CD14-positive monocyte (primary cell): ENCODE results near the gene EEIG1. TPM values are rescaled to one million over a fixed set of nuclear protein-coding genes. Genes with fewer than 3 reads are reported as not detected.
A peak's percentile ranks its signal among the peaks of the same experiment; 100 is the strongest.

Experiments used
- DNase-seq, 3 donors: peaks; one replicate each; pipeline ENCODE4 v3.0.0-alpha.2; 2011 to 2022
- H2AFZ ChIP-seq: 2 replicates; pipeline ENCODE4 v1.6.0; 2012; ENCODE audit warnings: mild to moderate bottlenecking, low read depth, low read length, inconsistent platforms; ENCODE audit not compliant: insufficient read depth, poor library complexity, severe bottlenecking
- H3K27ac ChIP-seq, 2 donors: 1 replicate in 1 of 2; 2 replicates in 1 of 2; pipeline ENCODE4 v1.5.1; 2012 to 2013; ENCODE audit warnings: low read length in 2 of 2, control low read depth in 1 of 2, inconsistent platforms in 1 of 2, low read depth in 1 of 2, mild to moderate bottlenecking in 1 of 2
- H3K27me3 ChIP-seq, 2 donors: one replicate each; pipeline versions ENCODE4 v1.6.0 to v1.6.1; 2011 to 2013; ENCODE audit warnings: low read length in 2 of 2; ENCODE audit not compliant: control insufficient read depth in 2 of 2, insufficient read depth in 2 of 2
- H3K36me3 ChIP-seq, 2 donors: replicated peaks in 1 of 2; 1 replicate in 1 of 2; 2 replicates in 1 of 2; pipeline versions ENCODE4 v1.5.1 to v1.6.1; 2012 to 2013; ENCODE audit warnings: low read length in 2 of 2, control low read depth in 1 of 2, inconsistent platforms in 1 of 2, mild to moderate bottlenecking in 1 of 2; ENCODE audit not compliant: insufficient read depth in 2 of 2, control insufficient read depth in 1 of 2
- H3K4me1 ChIP-seq, 2 donors: 1 replicate in 1 of 2; 2 replicates in 1 of 2; pipeline versions ENCODE4 v1.5.1 to v1.6.1; 2012 to 2013; ENCODE audit warnings: low read length in 2 of 2, control low read depth in 1 of 2, inconsistent platforms in 1 of 2, mild to moderate bottlenecking in 1 of 2, moderate library complexity in 1 of 2; ENCODE audit not compliant: insufficient read depth in 2 of 2, control insufficient read depth in 1 of 2
- H3K4me2 ChIP-seq: replicated peaks from 2 replicates; pipeline ENCODE3; 2012; ENCODE audit warnings: low read length, moderate library complexity, mild to moderate bottlenecking; ENCODE audit not compliant: poor library complexity, severe bottlenecking; ENCODE audit errors: extremely low read depth
- H3K4me3 ChIP-seq, 3 experiments: fragments of 200-600 bp in 1 of 3; sonication (generic) in 1 of 3; replicated peaks in 1 of 3; 1 replicate in 2 of 3; 2 replicates in 1 of 3; pipeline ENCODE4 v1.5.1; 2011 to 2013; ENCODE audit warnings: low read length in 3 of 3, mild to moderate bottlenecking in 3 of 3, control low read depth in 2 of 3, low read depth in 2 of 3, inconsistent platforms in 1 of 3, moderate library complexity in 1 of 3
- H3K79me2 ChIP-seq: 2 replicates; pipeline ENCODE4 v1.6.0; 2012; ENCODE audit warnings: mild to moderate bottlenecking, control low read depth, inconsistent platforms, low read length, moderate library complexity; ENCODE audit not compliant: insufficient read depth
- H3K9ac ChIP-seq: 2 replicates; pipeline ENCODE4 v1.6.0; 2017; ENCODE audit warnings: low read length, mild to moderate bottlenecking; ENCODE audit not compliant: insufficient read depth, poor library complexity, severe bottlenecking
- H3K9me3 ChIP-seq, 2 donors: replicated peaks in 1 of 2; 1 replicate in 1 of 2; 2 replicates in 1 of 2; pipeline versions ENCODE4 v1.5.1 to v1.6.1; 2012 to 2013; ENCODE audit warnings: low read length in 2 of 2, control low read depth in 1 of 2; ENCODE audit not compliant: control insufficient read depth in 1 of 2, insufficient read depth in 1 of 2
- H4K20me1 ChIP-seq: 2 replicates; pipeline ENCODE4 v1.6.0; 2012; ENCODE audit warnings: mild to moderate bottlenecking, low read length, control low read depth, moderate library complexity; ENCODE audit not compliant: insufficient read depth
- H3K27ac Mint-ChIP-seq, 7 donors: one replicate each; pipeline ENCODE4 v1.8.0; 2020; ENCODE audit warnings: mild to moderate bottlenecking in 7 of 7, mixed read lengths in 7 of 7, moderate library complexity in 6 of 7, inconsistent platforms in 2 of 7
- H3K27me3 Mint-ChIP-seq, 3 donors: one replicate each; pipeline ENCODE4 v1.8.0; 2021 to 2022; ENCODE audit warnings: low read depth in 3 of 3, mild to moderate bottlenecking in 3 of 3, mixed read lengths in 3 of 3, moderate library complexity in 3 of 3, inconsistent platforms in 1 of 3
- H3K36me3 Mint-ChIP-seq, 2 donors: one replicate each; pipeline ENCODE4 v1.8.0; 2020; ENCODE audit warnings: mixed read lengths in 2 of 2, inconsistent platforms in 1 of 2, mild to moderate bottlenecking in 1 of 2
- H3K4me1 Mint-ChIP-seq: one replicate; pipeline ENCODE4 v1.8.0; 2020; ENCODE audit warnings: mild to moderate bottlenecking, mixed read lengths
- H3K4me3 Mint-ChIP-seq, 2 donors: one replicate each; pipeline ENCODE4 v1.8.0; 2020; ENCODE audit warnings: mild to moderate bottlenecking in 2 of 2, mixed read lengths in 2 of 2, moderate library complexity in 1 of 2
- H3K9me3 Mint-ChIP-seq, 7 donors: one replicate each; pipeline ENCODE4 v1.8.0; 2020 to 2022; ENCODE audit warnings: mixed read lengths in 7 of 7, mild to moderate bottlenecking in 6 of 7, moderate library complexity in 6 of 7, inconsistent platforms in 2 of 7
- WGBS: methylation state at CpG from one replicate; pipeline ENCODE4 v1.1.5; 2013; ENCODE audit warnings: missing lambda C conversion rate; ENCODE audit not compliant: insufficient coverage; 5-methylcytosine and 5-hydroxymethylcytosine counted together
- intact Hi-C, 2 donors: fragments of 100-400 bp; cut with micrococcal nuclease; formaldehyde crosslinking; loops; one replicate each; pipeline versions ENCODE4 v1.15.0 to v1.15.1; 2023
- polyA plus RNA-seq, 3 donors: library from polyadenylated mRNA; depleted of rRNA in 1 of 3; unstranded in 2 of 3; stranded (reverse) in 1 of 3; fragments of 300-500 nt in 2 of 3; fragments of >200 nt in 1 of 3; fragmentation: Illumina TruSeq in 2 of 3; gene quantifications; 1 replicate in 2 of 3; 2 replicates in 1 of 3; pipeline ENCODE4 v1.2.3, GENCODE V29; 2012 to 2021
- TF ChIP-seq, protein P1 (sequence below): fragments of 200-600 bp; IDR thresholded peaks from one replicate; pipeline ENCODE4 v1.8.0; 2022; ENCODE audit warnings: antibody characterized with exemption, mild to moderate bottlenecking

Gene EEIG1
- polyA plus RNA-seq, 3 donors, result 0.86 to 2.3 (median 2.1) TPM

- Histone ChIP-seq H3K27ac (no peak overlapping the region), H3K79me2 (peaks cover 11% of the 10 kb centered on the region), H3K4me3 (peak overlapping the region in 1 of 3 experiments; percentile 76), H3K9ac (no peak overlapping the region), H3K4me2 (peak overlapping the region; percentile 84), H3K4me1 (peaks cover 42 to 49% of the 10 kb centered on the region in 2 donors), H3K27me3 (peaks cover 31 to 51% of the 10 kb centered on the region in 2 donors), H2AFZ (peak overlapping the region; percentile 59), H4K20me1 (peaks cover 35% of the 10 kb centered on the region), H3K36me3 (peaks cover 2 to 9% of the 10 kb centered on the region in 2 donors), H3K9me3 (peaks cover 0 to 14% of the 10 kb centered on the region in 2 donors)
- Mint-ChIP-seq H3K4me1 (peaks cover 48% of the 10 kb centered on the region), H3K27me3 (peaks cover 47 to 60% (median 56%) of the 10 kb centered on the region in 3 donors), H3K9me3 (peaks cover 0 to 7% (median 4%) of the 10 kb centered on the region in 7 donors), H3K27ac (peak overlapping the region in 3 of 7 donors; percentile 54 to 69 (median 61)), H3K4me3 (peak overlapping the region; percentile 54 to 74), H3K36me3 (peaks cover 20 to 34% of the 10 kb centered on the region in 2 donors)
- DNase-seq, result peak in 1 of 3 donors; percentile 54
- TF ChIP-seq, protein P1, sequence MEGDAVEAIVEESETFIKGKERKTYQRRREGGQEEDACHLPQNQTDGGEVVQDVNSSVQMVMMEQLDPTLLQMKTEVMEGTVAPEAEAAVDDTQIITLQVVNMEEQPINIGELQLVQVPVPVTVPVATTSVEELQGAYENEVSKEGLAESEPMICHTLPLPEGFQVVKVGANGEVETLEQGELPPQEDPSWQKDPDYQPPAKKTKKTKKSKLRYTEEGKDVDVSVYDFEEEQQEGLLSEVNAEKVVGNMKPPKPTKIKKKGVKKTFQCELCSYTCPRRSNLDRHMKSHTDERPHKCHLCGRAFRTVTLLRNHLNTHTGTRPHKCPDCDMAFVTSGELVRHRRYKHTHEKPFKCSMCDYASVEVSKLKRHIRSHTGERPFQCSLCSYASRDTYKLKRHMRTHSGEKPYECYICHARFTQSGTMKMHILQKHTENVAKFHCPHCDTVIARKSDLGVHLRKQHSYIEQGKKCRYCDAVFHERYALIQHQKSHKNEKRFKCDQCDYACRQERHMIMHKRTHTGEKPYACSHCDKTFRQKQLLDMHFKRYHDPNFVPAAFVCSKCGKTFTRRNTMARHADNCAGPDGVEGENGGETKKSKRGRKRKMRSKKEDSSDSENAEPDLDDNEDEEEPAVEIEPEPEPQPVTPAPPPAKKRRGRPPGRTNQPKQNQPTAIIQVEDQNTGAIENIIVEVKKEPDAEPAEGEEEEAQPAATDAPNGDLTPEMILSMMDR, result no peak
- intact Hi-C loops, result no loop called here
- 55% methylated on average over 14 of the region's 18 CpGs for WGBS
Observed at GRCh38 chr9:127931092-127931881, 49.5 kb downstream of the EEIG1 start.

Other genes with a start within 250 kb of the EEIG1 start
- 10 to 100 TPM; 57.4 to 63.8 (median 60.0) TPM for gene TOR2A, start 245.7 kb downstream of the EEIG1 start, polyA plus RNA-seq
- 10 to 100 TPM; 11.5 to 47.3 (median 20.5) TPM for gene SH2D3C, start 202.3 kb downstream of the EEIG1 start, polyA plus RNA-seq
- 100 to 1,000 TPM in 1 of 3 donors, 10 to 100 TPM in 2; 24.9 to 139 (median 26.4) TPM for gene CDK9, start 195.0 kb downstream of the EEIG1 start, polyA plus RNA-seq
- gene FPGS, start 178.1 kb downstream of the EEIG1 start, polyA plus RNA-seq, result 10 to 100 TPM; 21.3 to 28.5 (median 25.2) TPM
- 10 to 100 TPM; 15.7 to 26.0 (median 17.9) TPM for gene ENG, start 126.3 kb downstream of the EEIG1 start, polyA plus RNA-seq
- 1 to 10 TPM in 1 of 3 donors, not detected in 2; 3.5 TPM for gene AK1, start 103.3 kb downstream of the EEIG1 start, polyA plus RNA-seq
- 10 to 100 TPM in 2 of 3 donors, 1 to 10 TPM in 1; 8.2 to 14.4 (median 12.0) TPM for gene ST6GALNAC6, start 81.4 kb downstream of the EEIG1 start, polyA plus RNA-seq
- 10 to 100 TPM in 2 of 3 donors, 1 to 10 TPM in 1; 8.9 to 14.0 (median 10.3) TPM for gene ST6GALNAC4, start 63.9 kb downstream of the EEIG1 start, polyA plus RNA-seq
- under 1 TPM; 0.31 to 0.57 (median 0.39) TPM for gene PIP5KL1, start 50.2 kb downstream of the EEIG1 start, polyA plus RNA-seq
- 10 to 100 TPM; 22.4 to 28.7 (median 25.4) TPM for gene DPM2, start 43.1 kb downstream of the EEIG1 start, polyA plus RNA-seq
- gene NAIF1, start 86.3 kb upstream of the EEIG1 start, polyA plus RNA-seq, result 1 to 10 TPM; 4.6 to 6.5 (median 5.6) TPM
- 10 to 100 TPM in 1 of 3 donors, 1 to 10 TPM in 2; 5.1 to 43.3 (median 6.3) TPM for gene SLC25A25, start 87.2 kb upstream of the EEIG1 start, polyA plus RNA-seq
- gene PTGES2, start 146.7 kb upstream of the EEIG1 start, polyA plus RNA-seq, result 10 to 100 TPM; 42.0 to 71.5 (median 49.4) TPM
- gene LCN2, start 168.5 kb upstream of the EEIG1 start, polyA plus RNA-seq, result under 1 TPM in 1 of 3 donors, not detected in 2; 0.83 TPM
- 10 to 100 TPM; 51.5 to 74.8 (median 54.5) TPM for gene BBLN, start 179.3 kb upstream of the EEIG1 start, polyA plus RNA-seq
- gene CIZ1, start 210.6 kb upstream of the EEIG1 start, polyA plus RNA-seq, result 10 to 100 TPM in 1 of 3 donors, 1 to 10 TPM in 2; 3.4 to 53.7 (median 5.9) TPM
- 1 to 10 TPM in 1 of 3 donors, under 1 TPM in 2; 0.05 to 4.9 (median 0.56) TPM for gene DNM1, start 222.4 kb upstream of the EEIG1 start, polyA plus RNA-seq